ENCODE results near the gene PPP1R3D. TPM values are rescaled to one million over a fixed set of nuclear protein-coding genes. Genes with fewer than 3 reads are reported as not detected.

The PPP1R3D gene
- polyA plus RNA-seq, 3 donors: 2.0 to 3.9 (median 3.5) TPM

- no peaks in the 10 kb centered on the region for H3K9me3 ChIP-seq (replicated peaks in 1 of 2; ENCODE audit: control insufficient read depth in 1 of 2, insufficient read depth in 1 of 2, low read length in 2 of 2)
- 100% methylated on average over 1 of the region's 2 CpGs for WGBS (ENCODE audit: insufficient coverage)
- Mint-ChIP-seq H3K9me3 (no peaks in the 10 kb centered on the region), H3K4me1 (peaks cover 55% of the 10 kb centered on the region), H3K27ac (peak overlapping the region in 1 of 7 donors; percentile 69), H3K36me3 (peaks cover 30 to 41% of the 10 kb centered on the region in 2 donors), H3K27me3 (ENCODE audit: low read depth in 3 of 3) (no peaks in the 10 kb centered on the region), H3K4me3 (no peak overlapping the region)
- H3K79me2 ChIP-seq (ENCODE audit: insufficient read depth, low read length): peaks cover 45% of the 10 kb centered on the region
- TF ChIP-seq, protein P1, sequence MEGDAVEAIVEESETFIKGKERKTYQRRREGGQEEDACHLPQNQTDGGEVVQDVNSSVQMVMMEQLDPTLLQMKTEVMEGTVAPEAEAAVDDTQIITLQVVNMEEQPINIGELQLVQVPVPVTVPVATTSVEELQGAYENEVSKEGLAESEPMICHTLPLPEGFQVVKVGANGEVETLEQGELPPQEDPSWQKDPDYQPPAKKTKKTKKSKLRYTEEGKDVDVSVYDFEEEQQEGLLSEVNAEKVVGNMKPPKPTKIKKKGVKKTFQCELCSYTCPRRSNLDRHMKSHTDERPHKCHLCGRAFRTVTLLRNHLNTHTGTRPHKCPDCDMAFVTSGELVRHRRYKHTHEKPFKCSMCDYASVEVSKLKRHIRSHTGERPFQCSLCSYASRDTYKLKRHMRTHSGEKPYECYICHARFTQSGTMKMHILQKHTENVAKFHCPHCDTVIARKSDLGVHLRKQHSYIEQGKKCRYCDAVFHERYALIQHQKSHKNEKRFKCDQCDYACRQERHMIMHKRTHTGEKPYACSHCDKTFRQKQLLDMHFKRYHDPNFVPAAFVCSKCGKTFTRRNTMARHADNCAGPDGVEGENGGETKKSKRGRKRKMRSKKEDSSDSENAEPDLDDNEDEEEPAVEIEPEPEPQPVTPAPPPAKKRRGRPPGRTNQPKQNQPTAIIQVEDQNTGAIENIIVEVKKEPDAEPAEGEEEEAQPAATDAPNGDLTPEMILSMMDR (IDR thresholded peaks at IDR 0.05): no peak
- no peak overlapping the region for H3K9ac ChIP-seq (ENCODE audit: insufficient read depth, low read length, poor library complexity, severe bottlenecking)
- intact Hi-C loops (cut with micrococcal nuclease): loop anchor here (5.0 to 10.0 kb wide), 4 partner anchors 109 to 1179 kb away; no protein-coding TSS in a partner anchor
- H3K27me3 ChIP-seq (ENCODE audit: control insufficient read depth in 2 of 2, insufficient read depth in 2 of 2, low read length in 2 of 2): no peaks in the 10 kb centered on the region
- H3K4me2 ChIP-seq (replicated peaks; ENCODE audit: extremely low read depth, low read length, poor library complexity, severe bottlenecking): no peak overlapping the region
- peaks cover 35 to 43% of the 10 kb centered on the region in 2 donors for H3K4me1 ChIP-seq (ENCODE audit: control insufficient read depth in 1 of 2, insufficient read depth in 2 of 2, low read length in 2 of 2)
- no peak overlapping the region for H3K4me3 ChIP-seq (replicated peaks in 1 of 3; ENCODE audit: low read depth in 2 of 3, low read length in 3 of 3)
- H2AFZ ChIP-seq (ENCODE audit: insufficient read depth, low read depth, low read length, poor library complexity, severe bottlenecking): no peak overlapping the region
- H4K20me1 ChIP-seq (ENCODE audit: insufficient read depth, low read length): peaks cover 3% of the 10 kb centered on the region
- no peak for DNase-seq
- no peak overlapping the region for H3K27ac ChIP-seq (ENCODE audit: low read depth in 1 of 2, low read length in 2 of 2)
- H3K36me3 ChIP-seq (replicated peaks in 1 of 2; ENCODE audit: control insufficient read depth in 1 of 2, insufficient read depth in 2 of 2, low read length in 2 of 2): peaks cover 32 to 43% of the 10 kb centered on the region in 2 donors
These were observed 5.6 kb upstream of the PPP1R3D start for GRCh38 chr20:59945731-59946130.

DNA sequence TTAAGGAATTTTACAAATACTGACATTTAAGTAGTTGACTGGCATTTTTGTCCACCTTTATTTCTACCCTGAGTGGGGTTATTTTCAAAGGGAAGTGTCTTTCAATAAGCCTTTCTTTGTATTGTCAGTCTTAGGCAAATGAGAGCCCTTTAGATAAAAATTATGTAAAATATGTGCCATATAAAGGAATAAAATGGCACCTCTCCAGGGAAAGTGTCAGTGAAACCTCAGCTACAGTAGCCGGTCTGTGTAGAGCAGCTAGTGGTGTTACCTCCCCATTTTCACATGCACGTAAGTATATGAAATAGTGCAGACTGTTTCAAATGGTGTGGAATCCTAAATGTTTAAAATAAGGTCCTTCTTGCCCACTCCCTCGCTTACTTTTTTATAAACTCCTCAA lies 5.1 kb upstream of the PPP1R3D start:
- Histone ChIP-seq H3K27ac (ENCODE audit: low read depth in 1 of 2, low read length in 2 of 2) (no peak overlapping the region), H3K4me3 (replicated peaks in 1 of 3; ENCODE audit: low read depth in 2 of 3, low read length in 3 of 3) (no peak overlapping the region), H2AFZ (ENCODE audit: insufficient read depth, low read depth, low read length, poor library complexity, severe bottlenecking) (no peak overlapping the region), H3K36me3 (replicated peaks in 1 of 2; ENCODE audit: control insufficient read depth in 1 of 2, insufficient read depth in 2 of 2, low read length in 2 of 2) (peaks cover 31 to 41% of the 10 kb centered on the region in 2 donors), H4K20me1 (ENCODE audit: insufficient read depth, low read length) (peaks cover 3% of the 10 kb centered on the region), H3K27me3 (ENCODE audit: control insufficient read depth in 2 of 2, insufficient read depth in 2 of 2, low read length in 2 of 2) (no peaks in the 10 kb centered on the region), H3K79me2 (ENCODE audit: insufficient read depth, low read length) (peaks cover 46% of the 10 kb centered on the region), H3K9me3 (replicated peaks in 1 of 2; ENCODE audit: control insufficient read depth in 1 of 2, insufficient read depth in 1 of 2, low read length in 2 of 2) (no peaks in the 10 kb centered on the region), H3K4me2 (replicated peaks; ENCODE audit: extremely low read depth, low read length, poor library complexity, severe bottlenecking) (no peak overlapping the region), H3K9ac (ENCODE audit: insufficient read depth, low read length, poor library complexity, severe bottlenecking) (no peak overlapping the region), H3K4me1 (ENCODE audit: control insufficient read depth in 1 of 2, insufficient read depth in 2 of 2, low read length in 2 of 2) (peaks cover 36 to 48% of the 10 kb centered on the region in 2 donors)
- TF ChIP-seq, protein P1 (IDR thresholded peaks at IDR 0.05): no peak
- Mint-ChIP-seq H3K4me3 (no peak overlapping the region), H3K9me3 (no peaks in the 10 kb centered on the region), H3K36me3 (peaks cover 29 to 39% of the 10 kb centered on the region in 2 donors), H3K27ac (no peak overlapping the region), H3K4me1 (peaks cover 55% of the 10 kb centered on the region), H3K27me3 (ENCODE audit: low read depth in 3 of 3) (no peaks in the 10 kb centered on the region)
- DNase-seq: no peak
- intact Hi-C loops (cut with micrococcal nuclease): loop anchor here (5.0 to 10.0 kb wide), 4 partner anchors 110 to 1180 kb away; no protein-coding TSS in a partner anchor
- no CpG with 5 or more reads among the region's 3 CpGs for whole genome bisulfite sequencing (ENCODE audit: insufficient coverage)

Data from CD14-positive monocyte (primary cell).